Left renal pelvis (tissue), 4 donors: ENCODE measurements around the gene MSI1. TPM values are rescaled to one million over a fixed set of nuclear protein-coding genes. Genes with fewer than 3 reads are reported as not detected.
A peak's percentile ranks its signal among the peaks of the same experiment; 100 is the strongest.

Experiments used
- DNase-seq, 4 donors: peaks; one replicate each; pipeline ENCODE4 v3.0.0-alpha.2; 2013; ENCODE audit warnings: low read depth in 4 of 4, low spot score in 3 of 4
- polyA plus RNA-seq, 4 donors: library from polyadenylated mRNA; unstranded; fragments of 120-200 nt; gene quantifications; one replicate each; pipeline ENCODE4 v1.2.1, GENCODE V29; 2013; ENCODE audit not compliant: insufficient read length in 4 of 4

Gene MSI1
- polyA plus RNA-seq, 4 donors = 8.9 to 30.0 (median 22.9) TPM

DNA sequence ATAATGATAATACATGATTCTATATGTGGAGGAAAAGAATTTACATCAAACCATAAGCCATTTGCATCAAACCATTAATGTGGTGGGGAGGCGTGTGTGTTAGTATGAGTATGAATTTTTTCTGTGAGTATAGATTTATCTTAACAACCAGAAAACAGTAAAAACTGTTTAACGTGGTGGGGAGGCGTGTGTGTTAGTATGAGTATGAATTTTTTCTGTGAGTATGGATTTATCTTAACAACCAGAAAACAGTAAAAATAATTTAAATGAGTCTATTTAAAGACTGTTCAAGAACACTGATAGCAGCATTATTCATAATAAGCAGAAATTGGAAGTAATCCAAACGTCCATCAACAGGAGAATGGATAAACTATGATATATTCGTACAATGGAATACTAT, 9.1 kb upstream of the MSI1 start:
- DNase-seq = no peak

DNA sequence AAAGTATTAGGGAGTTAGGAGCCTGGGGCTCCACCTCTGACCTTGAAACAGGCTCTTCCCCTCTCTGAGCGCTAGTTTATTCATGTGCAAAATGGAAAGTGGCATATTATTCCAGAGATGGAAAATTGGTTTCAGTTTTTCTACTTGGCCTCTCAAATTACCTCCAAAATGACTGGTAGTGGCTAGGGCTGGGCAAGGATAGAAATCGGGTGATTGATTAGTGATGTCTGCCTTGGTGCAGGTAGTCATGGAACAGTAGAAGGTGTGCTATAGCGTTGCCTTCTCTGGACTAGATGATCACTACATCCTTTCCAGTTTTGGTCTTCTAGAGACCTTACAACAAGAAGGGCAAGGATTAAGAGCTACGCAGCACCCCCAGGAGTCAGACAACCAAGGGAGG, 8.6 kb upstream of the MSI1 start:
- no peak for DNase-seq

DNA sequence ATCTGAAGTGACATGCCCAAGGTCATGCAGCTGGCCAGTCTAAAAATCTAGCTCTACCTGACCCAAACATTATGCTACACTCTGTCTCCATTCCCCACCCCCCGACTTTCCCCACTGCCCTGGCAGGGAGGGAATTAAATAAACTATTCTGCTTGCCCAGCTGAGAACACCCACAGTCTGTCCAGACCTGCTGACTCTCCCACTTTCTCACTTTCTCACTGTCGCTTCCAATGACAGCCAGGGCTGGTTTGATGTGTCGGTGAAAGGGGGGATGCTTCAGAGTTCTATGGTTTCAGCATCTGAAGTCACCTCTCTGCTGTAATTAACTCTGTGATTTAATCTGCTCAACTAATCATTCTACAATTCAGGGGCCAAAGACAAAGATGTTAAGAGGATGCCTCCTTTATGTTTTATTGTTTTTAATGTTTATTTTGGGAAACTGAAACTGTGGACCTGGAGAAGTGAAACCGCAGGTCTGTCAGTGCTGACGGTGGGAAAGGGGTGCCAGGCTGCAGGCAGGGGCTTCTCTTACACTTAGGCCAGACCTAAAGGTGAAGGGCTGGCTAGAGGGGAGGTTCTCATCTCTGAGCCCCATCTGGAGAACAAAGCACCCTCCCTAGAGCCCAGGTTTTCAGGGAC, 8.1 kb upstream of the MSI1 start:
- peak in 1 of 4 donors; percentile 78 for DNase-seq

DNA sequence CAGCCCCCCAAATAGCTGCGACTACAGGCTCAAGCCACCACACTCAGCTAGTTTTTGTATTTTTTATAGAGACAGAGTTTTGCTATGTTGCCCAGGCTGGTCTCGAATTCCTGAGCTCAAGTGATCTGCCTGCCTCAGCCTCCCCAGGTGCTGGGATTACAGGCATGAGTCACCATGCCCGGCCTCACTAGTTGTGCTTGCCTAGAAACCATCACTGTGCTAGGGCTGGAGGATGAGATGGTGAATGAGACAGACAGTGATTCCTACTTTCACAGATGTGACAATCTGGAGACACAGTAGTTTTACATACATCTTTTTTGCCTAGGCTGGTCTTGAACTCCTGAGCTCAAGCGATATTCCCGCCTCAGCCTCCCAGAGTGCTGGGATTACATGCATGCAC, 7.5 kb upstream of the MSI1 start:
- DNase-seq = no peak

DNA sequence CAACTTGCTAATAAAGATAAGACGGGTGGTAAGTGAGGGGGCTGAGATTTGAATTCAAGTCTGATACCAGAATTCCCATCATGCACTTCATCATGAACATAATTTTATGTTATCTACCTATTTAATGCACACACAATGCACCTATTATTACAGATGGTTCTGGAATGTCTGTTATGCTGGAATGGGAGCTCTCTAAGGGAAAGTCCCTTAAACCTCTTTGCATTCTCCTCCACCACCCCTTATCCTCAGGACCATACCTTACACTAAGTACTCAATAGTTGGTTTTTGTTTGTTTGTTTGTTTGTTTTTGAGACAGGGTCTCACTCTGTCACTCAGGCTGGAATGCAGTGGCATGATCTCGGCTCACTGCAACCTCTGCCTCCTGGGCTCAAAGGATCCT, 7.0 kb upstream of the MSI1 start:
- no peak for DNase-seq

DNA sequence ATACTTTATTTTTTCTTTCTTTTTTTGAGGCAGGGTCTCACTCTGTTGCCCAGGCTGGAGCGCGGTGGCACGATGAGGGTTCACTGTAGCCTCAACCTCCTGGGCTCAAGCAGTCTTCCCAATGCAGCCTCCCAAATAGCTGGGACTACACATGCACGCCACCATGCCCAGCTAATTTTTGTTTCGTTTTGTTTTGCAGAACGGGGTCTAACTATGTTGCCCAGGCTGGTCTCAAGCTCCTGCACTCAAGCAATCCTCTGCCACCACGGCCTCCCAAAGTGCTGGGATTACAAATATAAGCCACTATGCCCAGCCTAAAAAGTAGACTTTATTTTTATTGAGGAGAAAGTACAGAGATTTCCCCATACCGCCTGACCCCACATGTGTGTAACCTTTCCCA, 4.7 kb upstream of the MSI1 start:
- no peak for DNase-seq

DNA sequence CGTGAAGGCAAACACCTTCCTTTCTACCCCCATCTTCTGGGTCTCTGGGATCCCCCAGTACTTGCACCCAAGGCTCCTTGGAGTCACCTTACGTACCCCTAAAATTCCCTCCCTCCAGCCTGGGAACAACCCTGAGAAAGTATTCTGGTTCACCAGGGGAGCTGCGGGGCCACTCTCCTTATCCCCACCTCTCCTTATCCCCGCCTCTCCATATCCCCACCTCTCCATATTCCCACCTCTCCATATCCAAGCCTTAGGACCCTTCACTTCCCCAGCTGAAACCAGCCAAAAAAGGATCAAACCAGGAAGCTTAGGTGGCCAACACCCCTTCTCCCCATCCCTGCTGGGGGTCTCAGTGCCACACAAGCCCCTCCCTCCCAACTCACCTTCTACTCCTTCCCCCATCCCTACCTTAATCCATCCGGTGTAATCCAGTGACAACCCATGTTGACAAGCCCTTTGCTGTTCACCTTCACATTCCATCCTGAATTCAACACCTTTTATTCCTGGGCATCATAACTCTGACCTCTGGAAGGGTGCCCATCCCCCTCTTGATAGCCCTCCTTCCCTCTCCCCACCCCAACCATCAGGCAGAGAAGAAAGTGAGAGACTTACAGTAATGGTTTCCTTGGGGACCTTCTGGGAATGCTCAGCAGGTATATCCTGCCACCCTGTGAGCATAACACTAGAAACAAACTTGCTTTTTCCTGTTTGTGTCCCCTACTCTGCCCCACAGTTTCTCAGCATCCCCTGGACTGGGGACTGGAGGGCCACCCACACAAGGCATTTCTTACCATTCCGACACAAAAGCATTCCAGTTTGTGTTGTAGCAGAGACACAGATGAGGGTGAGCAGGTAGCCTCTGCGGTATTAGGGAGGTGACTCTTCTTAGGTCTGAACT, 1.6 kb upstream of the MSI1 start:
- no peak for DNase-seq

DNA sequence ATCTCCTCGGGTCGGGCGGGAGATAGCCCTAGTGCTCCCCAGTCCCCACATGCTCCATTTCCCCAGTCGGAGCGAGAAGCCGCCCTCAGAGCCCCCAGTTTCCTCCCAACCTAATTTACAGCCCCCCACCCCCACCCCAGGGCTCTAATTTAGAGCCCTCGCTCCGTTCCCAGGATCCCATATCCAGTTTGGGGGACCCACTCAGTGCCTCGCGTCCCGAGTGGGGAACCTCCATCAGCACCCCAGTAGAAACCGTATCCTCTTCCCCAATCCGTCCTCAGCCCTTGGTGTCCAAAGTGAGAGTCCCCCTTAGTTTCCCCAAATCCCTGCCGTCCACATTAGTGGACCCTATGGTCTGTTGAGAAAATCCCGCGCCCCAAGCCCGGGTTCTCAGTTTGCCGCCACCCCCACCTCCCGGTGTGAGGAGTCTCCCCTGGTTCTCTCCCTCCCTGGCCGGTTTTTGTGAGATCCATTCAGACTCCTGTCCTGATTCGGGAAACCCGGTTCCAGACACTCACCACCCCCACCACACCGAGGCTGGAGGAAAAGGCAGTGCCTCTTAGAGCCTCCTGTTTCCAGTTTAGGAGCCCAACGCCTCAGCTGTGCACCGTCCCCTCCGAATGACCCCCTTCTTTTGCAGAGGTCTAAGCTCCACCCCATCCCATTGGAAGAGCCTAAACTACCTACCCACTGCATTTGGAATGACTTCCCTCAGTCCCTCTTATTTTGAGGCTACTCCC, 809 bp upstream of the MSI1 start:
- DNase-seq = no peak

DNA sequence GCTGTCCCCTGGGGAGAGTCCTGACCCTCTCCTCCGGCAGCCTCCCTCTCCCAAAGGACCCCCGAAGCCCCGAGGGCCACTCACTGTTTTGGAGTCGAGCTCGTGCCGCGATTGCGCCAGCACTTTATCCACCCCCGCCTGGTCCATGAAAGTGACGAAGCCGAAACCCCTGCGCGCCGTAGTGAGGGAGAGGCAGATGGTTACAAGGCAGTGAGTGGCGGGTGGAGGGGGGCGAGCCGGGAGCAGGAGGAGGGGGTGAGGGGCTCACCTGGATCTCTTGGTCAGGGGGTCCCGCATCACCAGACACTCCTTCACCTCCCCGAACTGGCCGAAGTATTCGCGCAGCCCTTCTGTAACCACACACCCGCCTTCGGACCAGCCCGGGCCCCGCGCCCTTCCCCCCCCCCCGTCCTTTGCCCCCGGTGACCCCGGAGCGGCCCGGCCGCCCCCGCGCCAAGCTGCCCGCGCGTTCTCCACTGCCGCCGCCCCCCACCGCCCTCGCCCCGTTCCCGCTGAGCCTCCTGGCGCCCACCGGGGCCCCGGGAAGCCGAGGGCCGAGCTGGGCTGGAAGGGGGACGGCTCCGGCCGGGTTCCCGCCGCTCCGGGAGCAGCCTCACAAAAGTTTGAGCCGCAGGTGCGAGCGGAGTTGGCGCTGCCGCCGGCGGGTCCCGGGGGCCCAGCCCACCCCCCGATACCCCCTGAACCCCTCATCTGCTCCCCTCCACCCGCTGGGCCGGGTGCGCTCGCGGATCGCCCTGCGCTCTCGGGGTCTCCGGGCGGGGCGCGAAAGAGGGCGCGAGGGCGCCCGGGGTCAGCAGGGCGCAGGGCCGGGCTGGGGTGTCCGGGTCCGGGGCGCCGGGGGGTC, 808 bp downstream of the MSI1 start:
- no peak for DNase-seq

DNA sequence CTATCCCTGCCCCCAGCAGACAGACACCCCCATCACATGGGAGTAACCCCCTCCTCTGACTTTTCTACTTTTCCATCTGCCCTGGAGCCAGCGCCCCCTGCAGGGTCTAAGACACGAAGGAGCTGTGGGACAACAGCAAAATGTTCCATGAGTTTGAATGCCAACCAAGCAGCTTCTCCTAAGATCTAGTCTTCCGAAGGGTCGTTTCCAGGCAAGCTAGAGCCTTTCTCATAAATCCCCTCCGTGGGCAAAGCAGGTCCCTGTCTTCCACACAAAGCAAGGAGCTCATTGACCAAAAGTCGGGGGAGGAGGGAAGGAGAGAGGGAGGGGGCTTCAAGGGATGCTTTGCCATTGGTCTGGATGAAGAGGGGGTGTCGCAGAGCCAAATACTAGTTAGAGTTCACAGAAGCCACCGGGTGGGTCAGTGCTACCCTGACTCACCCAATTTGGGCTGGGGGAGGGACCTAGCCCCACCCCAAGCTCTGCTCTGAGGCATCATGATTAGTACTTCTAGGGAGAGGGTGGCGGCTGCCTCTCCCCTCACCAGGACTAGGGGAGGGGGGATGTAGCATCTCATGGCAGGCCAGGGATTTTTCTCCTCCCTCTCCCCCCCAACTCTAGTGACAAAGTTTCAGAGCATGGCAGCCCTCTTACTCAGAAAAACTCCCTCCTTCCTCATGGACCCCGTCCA, 1.6 kb downstream of the MSI1 start:
- DNase-seq = no peak

DNA sequence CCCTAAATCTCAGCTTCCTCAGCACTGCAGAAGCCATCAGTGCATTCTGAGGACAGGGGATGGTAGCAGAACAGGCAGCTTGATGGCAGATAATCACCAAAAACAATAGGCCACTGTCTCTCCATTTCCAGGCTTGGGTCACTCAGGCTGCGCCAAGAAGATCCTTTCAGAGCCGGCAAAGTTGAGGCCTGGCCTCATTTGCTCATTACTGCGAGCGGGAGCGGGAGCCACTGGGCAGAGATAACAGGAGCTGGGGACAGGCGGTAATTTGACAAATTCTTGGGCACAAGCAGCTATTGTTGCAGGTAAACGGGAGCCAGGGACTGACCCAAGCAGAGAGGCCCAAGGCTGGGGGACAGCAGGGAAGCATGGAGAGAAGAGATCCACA, 2.1 kb downstream of the MSI1 start:
- no peak for DNase-seq

DNA sequence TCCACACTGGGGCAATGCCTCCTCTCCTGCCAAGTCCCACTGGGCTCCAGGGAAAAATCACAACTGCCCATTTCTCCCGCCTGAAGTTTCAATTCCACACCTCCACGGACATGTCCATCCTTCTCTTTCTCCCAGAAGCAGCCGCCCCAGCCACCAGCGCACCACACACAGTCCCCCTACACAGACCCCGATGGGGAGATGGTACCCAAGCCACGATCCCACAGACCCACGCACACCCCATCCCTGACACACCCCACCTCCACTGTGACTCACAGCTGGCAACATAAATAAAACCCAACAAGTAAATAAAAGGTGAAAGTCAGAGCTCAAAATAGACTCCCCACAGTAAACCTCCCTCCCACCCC, 2.6 kb downstream of the MSI1 start:
- no peak for DNase-seq

DNA sequence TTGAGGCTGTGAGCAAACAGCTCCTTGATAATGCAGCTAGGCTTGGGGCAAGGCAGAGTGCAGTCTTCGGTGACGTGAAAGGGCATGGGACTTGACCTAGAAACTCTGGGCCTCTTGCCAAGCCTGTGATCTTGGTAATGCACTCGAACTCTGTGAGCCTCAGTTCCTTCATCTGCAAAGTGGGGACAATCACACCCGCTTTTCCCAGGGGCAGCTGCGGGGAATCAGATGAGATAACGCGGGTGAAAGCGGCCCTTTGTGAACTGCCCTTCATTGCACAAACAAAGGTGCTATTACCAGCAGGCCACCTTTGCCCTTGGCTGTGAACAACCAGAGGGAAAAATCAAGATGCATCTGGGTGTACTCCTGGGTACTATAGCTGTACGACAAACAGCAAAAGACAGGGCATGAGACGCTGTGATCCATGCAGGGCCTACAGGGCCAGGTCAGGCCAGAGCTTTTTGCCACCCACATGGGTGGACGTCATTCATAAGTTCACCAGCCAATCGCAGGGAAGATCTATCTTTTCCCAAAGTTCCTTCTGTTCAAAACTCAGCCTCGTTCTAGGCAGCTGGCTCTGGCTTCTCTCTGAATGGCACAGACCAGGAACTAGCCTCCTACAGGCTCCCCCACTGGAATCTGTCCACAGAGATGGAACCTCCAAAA, 3.2 kb downstream of the MSI1 start:
- DNase-seq = no peak

DNA sequence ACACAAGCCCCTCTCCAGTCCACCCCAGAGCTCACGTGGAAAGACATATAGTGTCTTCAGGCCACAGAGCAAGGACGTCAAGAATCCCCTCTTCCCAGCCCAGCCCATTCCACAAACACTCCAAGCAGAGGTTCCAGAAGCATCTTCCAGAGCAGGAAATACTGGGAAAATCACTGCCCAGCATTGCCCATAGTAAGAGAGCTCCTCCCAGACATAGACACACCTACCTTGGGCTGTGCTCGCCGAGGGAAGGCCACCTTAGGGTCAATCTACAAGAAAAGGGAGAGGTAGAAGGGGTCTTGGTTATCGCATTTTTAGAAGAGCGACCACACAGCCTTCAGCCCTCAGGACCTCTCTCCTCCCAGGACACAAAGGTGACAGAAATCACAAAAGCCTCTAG, 4.5 kb downstream of the MSI1 start:
- DNase-seq = no peak

DNA sequence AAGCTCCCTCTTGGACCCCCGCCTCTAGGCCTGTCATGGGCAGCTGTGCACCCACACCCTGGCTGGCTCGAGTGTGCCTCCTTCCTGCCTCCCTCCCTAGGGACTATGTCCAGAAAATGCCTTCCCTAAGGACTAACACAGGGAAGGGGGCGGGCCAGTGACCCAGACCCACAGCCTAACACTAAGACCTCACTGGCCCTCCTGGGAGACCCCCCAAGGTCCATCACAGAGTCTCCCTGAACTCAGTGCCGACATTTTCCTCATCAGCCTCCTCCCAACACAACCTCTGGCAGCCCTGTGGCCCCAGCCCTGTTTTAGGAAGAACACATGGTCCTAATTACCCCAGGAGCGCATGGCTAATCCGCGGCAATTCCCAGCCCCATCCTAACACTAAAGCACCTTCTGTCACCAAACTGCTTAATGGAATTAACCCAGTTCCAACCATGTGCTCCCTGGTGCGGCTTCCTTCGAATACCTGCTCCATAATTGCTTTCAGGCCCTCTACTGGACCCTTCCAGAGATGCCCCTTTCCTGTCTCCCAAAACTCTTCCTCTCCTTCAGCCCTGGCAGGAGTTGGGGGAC, 5.6 kb downstream of the MSI1 start:
- no peak for DNase-seq

DNA sequence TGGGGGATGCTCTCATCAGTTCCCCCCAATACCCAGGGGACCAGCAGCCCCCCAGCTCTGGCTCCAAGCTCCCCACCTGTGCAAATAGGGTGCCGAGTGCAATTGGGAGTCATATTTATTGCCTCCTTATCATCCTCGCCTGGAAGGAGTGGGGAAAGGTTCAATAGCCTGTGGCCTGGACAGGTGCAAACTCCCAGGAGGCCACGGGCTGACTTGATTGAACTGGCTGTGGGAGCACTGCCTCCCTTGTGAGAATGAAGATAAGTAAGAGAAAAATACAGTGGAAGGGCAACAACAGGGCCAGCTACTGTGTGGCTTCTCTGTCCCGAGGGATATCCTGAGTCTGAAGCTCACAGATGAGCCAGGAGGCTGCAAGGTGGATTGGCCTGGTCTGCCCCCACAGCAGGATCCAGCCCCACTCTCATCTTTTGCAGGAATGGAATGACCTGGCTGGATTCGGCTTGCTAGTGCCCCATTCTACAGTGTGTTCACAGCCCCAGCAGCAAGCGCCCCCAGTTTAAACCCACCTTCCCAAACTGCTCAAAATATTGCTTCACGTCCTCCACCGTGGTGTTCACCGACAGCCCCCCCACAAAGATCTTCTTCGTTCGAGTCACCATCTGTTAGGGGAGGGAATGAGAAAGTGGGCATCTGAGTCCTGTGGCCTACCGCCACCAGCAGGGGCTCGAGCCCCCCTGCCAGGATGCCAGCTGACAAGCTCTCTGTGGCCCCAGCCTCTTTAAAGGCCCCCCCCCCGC, 6.3 kb downstream of the MSI1 start:
- no peak for DNase-seq

DNA sequence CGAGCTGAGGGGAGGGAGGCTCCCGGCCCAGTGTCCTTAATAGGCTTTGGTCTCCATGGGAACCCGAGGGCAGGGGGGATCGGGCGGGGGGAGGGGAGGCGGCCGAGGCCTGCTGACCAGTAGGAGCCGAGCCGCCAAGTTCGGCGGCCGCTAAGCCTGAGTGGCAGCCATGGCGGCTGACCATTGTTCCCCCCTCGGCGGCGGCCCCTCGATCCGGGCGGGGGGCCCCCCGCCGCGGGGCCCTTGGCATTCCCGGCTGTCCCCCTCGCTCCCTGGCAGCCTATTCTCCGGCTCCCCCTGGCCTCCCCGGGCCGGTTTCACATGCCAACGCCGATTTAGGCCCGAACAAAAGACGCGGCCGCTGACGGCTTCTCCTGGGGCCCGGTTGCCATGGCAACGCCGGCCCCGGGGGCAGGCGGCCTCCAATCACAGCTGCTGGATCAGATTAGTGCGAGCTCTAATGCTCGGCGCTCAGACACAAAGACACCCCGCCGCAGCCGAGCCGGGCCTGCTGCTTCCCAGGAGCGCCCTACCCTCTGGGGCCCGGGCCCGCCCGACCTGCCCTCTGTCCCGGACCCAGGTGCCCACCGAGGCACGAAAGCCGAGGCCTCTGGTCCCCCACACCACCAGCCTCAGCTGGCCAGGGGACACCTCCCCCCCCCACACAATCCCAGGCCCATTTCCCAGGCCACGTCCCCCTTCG, 7.3 kb downstream of the MSI1 start:
- DNase-seq = peak; percentile 50 to 84 (median 79)

DNA sequence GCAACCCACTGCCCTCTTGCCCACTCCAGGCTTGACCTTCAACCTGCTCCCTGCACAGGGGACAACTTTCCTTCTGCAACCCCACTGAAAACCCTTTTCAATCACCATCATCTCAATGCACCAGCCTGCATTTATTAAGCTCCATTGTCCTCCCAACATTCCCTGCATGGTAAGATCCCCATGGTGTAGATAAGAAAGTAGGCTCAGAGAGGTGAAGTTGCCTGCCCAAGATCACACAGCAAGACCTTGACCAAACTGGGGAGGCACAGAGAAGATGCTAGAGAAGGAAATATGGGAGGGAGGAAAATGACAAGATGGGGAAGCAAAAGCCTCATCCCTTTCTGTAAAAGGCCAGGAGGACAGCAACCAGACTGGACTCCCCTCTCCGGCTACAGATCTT, 9.8 kb downstream of the MSI1 start:
- DNase-seq = no peak
